ENCODE data around the gene RXFP2.
A peak's percentile ranks its signal among the peaks of the same experiment; 100 is the strongest.

RXFP2 gene

GRCh38 chr13:31824705-31825517 lies 85.6 kb downstream of the RXFP2 start:
- DNase-seq (ENCODE audit: low spot score): peak; percentile 16

DNA sequence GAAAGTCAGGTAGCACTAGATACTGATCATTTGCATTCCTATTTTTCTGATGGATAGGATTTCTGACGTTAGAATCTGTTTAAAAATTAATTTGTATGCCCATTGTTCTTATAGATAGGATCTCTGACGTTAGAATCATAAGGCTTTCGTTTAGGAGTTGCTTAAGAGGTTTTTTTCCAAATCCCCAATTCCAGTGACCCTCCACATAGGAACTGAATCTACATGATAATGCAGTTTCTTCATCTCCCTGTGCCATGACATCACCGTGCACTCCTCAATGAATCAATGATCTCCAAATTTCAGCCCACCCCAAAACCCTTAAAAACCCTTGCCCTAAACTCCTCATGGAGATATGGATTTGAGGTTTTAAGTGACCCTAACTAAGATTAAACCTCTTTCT lies 87.2 kb downstream of the RXFP2 start:
- DNase-seq (ENCODE audit: low spot score): no peak

- no peak for DNase-seq (ENCODE audit: low spot score)
Measured at GRCh38 chr13:31827707-31828106, 88.4 kb downstream of the RXFP2 start.

- DNase-seq (ENCODE audit: low spot score): no peak
Measured at GRCh38 chr13:31835932-31836331, 96.6 kb downstream of the RXFP2 start.

- DNase-seq (ENCODE audit: low spot score): no peak
Measured at GRCh38 chr13:31843044-31843443, 103.7 kb downstream of the RXFP2 start.

DNA sequence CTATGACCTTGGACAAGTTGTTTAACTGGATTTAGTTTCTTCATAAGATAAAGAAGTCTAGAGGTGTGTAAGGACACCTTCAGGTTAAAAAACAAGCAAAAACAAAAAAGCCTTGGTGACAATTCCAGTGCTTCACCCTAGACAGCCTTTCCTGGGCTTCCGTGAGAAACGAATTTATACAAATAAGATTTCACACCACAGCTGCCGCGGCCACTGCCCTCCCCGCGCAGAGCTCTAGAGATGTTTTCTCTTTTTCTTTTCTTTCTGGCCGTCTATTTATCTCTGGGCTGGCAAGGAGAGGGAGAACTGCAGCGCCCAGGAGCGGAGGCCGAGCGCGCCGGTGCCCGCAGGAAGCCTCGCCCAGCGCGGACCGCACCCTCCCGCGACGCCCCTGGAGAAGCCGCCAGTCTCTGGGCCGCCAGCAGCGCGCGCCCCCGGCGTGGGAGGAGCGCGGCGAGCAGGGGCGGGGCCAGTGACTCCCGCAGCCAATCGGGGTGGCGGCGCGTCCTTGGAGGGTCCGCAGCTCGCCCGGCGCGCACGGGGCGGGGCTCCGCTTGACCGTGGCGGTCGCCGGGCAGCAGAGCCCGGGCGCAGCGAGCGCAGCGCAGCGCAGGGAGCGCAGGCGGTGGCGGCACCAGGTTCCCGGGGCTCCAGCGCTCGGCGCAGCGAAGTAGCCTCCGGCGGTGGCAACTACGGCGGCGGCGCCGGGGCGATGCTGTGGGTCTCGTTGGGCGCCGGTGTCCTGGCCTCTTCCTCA lies 107.0 kb downstream of the RXFP2 start:
- peak; percentile 87 for DNase-seq (ENCODE audit: low spot score)

DNA sequence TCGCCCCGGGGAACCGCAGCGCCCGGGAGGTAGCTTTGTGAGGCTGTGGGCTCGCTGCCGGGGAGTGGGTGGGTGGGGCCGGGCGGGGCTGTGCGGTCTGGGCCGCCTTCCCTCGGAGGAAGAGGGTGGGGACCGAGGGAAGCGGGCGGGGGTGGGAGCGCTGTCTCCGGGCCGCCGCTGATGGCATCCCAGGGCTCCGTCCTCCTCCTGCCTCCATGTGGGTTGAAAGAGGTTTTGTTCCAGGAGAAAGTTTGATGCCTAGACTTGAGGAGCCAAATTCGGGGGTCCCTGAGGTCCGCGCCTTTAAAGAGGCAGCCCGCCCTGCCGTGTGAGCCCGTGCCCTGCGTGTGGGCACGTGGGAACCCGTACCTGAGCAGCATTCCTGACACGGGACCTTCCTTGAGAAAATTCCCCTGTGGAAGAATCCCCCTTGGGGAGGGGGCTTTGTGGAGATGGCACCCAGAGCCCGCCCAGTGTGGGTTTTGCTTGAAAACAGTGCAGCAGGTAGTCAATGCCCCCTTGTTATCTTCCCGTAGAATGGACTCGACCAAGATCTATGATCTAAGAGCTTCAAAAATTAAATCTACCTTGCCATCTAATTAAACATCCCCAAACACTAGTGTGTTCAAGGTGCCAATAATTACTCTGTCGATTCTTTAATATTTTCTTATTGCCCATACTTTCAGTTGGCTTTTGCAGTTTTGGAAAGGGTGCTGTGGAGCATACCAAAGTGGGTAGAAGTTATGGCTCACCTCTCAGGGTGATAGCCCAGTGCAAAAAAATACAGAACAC lies 107.8 kb downstream of the RXFP2 start:
- DNase-seq (ENCODE audit: low spot score): peak; percentile 10

DNA sequence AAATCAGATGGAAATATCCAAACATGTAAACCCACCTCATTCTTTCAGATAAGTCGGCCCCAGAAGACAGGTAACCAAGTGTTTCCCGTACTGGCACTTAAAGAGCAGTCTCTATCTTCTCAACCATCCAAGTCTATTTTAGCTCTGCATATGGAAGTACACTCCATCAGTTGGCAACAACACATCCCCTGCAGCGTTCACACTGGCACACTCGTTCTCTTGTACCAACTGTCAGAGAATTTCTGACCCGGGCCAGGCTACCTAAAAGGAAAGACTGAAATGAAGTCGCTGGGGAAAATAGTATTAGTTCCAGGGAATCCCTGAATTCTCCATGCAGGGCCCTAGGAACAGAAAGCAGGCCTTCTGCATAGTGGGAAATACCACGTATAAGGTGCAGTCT lies 109.3 kb downstream of the RXFP2 start:
- DNase-seq (ENCODE audit: low spot score): no peak

DNA sequence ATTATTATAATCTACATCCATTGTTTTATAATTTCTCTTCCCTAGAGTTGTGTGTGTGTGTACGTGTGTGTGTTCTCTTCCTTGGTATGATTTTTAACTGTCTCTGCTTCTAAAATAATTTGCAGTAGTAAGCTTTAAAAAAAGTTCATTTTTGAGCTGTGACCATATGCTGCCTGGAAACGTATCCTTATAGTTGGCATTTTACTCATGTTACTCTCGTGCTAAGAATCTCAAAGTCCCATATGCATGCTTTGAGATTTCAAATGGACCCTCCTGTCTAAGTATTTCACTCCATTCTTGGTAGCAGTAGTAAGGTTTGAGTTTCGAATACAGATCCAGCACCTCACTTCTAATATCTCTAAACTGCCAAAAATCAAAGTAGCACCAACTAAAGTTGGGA lies 109.9 kb downstream of the RXFP2 start:
- DNase-seq (ENCODE audit: low spot score): no peak

DNA sequence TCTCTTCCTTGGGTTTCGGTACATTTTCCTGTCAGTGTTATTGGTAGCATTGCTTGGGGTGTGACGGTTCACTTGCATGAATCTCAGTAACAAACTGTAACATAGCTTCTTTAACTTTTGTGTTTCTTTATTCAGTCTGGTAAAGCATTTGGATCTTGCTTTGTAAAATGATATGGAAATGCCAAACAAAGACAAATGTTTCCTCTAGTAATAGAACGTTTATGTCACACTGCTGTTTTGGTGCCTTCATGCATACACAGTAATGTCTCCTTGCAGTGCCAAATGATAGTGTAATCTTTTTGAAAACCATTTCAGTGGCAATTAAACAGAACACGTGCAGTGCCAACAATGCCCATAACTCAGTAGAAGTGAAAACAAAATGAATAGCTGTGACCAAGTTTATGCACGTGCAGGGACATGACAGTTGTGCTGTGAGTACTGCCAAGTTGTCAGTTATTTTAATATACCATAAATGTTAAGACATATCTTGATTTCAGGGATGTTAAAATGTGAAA lies 110.8 kb downstream of the RXFP2 start:
- no peak for DNase-seq (ENCODE audit: low spot score)

GRCh38 chr13:31851216-31851615 lies 111.9 kb downstream of the RXFP2 start:
- no peak for DNase-seq (ENCODE audit: low spot score)
